ENCODE data around the gene CNNM1. TPM values are rescaled to one million over a fixed set of nuclear protein-coding genes. Genes with fewer than 3 reads are reported as not detected.

Gene CNNM1
- total and polyA plus RNA-seq, 4 donors, result 0.15 to 0.52 (median 0.19) TPM

DNA sequence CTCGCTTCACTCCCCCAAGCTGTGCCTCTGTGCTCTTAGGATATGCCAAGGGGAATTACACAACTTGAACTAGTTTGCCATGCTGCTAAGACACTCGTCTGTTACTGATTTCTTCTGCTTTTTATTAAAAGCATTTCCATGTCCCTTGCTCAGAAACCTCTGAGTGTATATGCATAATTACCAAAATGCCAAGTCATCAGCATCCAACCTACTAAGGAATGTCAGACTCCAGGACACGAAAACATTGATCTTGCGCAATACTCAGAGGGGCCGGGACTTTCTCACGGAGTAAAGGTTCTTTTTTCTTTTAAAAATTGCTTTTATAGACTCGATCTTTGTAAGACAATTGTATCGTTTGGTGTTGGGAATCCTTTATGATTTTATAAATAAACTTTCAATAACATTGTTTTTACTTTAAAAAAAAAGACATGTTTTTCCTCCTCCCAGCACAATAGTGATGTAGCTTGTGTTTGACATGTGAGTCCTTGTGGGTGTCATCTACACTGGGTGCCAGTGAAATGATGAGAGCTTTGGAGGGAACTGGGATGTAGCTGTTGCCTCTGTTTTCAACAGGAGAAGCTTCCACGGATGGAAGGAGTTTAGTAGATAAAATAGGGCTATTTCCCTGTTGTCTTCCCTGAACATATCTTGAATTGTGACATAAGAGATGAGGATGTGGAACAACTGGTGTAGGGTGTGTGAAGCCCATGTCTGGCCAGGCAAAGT, 43.6 kb downstream of the CNNM1 start:
- DNase-seq (peak in 1 of 3 donors; percentile 31), ATAC-seq (ENCODE audit: insufficient read depth, low FRiP score) (no peak)
- no peak overlapping the region for H3K9ac ChIP-seq (ENCODE audit: insufficient read depth in 1 of 2, low read length in 2 of 2)
- H3K27ac ChIP-seq (ENCODE audit: low read depth in 1 of 2, low read length in 1 of 2), result no peak overlapping the region
- H3K4me3 ChIP-seq, result no peak overlapping the region
- 51 to 61% methylated on average over 9 of the region's 9 CpGs for WGBS, 2 donors
- H3K36me3 ChIP-seq (ENCODE audit: control insufficient read depth in 4 of 4, insufficient read depth in 4 of 4, low read length in 4 of 4), result no peaks in the 10 kb centered on the region
- H3K4me1 ChIP-seq (ENCODE audit: control insufficient read depth in 5 of 5, insufficient read depth in 5 of 5, low read length in 5 of 5), result no peaks in the 10 kb centered on the region
- H3K9me3 ChIP-seq (ENCODE audit: control insufficient read depth in 4 of 4, insufficient read depth in 3 of 4, low read length in 3 of 4), result no peaks in the 10 kb centered on the region
- TF ChIP-seq, protein P1, sequence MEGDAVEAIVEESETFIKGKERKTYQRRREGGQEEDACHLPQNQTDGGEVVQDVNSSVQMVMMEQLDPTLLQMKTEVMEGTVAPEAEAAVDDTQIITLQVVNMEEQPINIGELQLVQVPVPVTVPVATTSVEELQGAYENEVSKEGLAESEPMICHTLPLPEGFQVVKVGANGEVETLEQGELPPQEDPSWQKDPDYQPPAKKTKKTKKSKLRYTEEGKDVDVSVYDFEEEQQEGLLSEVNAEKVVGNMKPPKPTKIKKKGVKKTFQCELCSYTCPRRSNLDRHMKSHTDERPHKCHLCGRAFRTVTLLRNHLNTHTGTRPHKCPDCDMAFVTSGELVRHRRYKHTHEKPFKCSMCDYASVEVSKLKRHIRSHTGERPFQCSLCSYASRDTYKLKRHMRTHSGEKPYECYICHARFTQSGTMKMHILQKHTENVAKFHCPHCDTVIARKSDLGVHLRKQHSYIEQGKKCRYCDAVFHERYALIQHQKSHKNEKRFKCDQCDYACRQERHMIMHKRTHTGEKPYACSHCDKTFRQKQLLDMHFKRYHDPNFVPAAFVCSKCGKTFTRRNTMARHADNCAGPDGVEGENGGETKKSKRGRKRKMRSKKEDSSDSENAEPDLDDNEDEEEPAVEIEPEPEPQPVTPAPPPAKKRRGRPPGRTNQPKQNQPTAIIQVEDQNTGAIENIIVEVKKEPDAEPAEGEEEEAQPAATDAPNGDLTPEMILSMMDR (IDR thresholded peaks at IDR 0.05; ENCODE audit: control extremely low read depth, extremely low read depth), result no peak
- no peaks in the 10 kb centered on the region for H3K27me3 ChIP-seq (ENCODE audit: control insufficient read depth in 3 of 3, insufficient read depth in 3 of 3, low read length in 2 of 3)

DNA sequence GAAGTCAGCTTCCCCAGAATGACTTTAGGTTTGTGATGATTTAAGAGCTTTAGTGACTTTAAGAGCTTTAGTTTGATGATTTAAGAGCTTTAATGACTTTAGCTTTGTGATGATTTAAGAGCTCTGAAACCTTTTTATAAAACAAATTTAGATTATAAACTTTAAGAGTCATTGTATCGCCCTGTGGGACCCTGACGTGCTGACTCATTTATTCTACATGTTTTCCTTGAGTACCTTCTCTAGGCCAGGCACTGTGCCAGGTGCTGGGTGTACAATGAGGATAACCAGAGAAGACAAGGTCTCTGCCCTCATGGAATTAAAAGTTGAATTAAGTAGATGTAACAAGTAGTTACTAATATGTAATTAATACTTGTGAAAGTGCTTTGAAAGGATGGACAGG, 45.4 kb downstream of the CNNM1 start:
- Histone ChIP-seq H3K4me3 (no peak overlapping the region), H3K4me1 (ENCODE audit: control insufficient read depth in 5 of 5, insufficient read depth in 5 of 5, low read length in 5 of 5) (no peaks in the 10 kb centered on the region), H3K27ac (ENCODE audit: low read depth in 1 of 2, low read length in 1 of 2) (no peak overlapping the region), H3K9ac (ENCODE audit: insufficient read depth in 1 of 2, low read length in 2 of 2) (no peak overlapping the region), H3K36me3 (ENCODE audit: control insufficient read depth in 4 of 4, insufficient read depth in 4 of 4, low read length in 4 of 4) (no peaks in the 10 kb centered on the region), H3K9me3 (ENCODE audit: control insufficient read depth in 4 of 4, insufficient read depth in 3 of 4, low read length in 3 of 4) (no peaks in the 10 kb centered on the region), H3K27me3 (ENCODE audit: control insufficient read depth in 3 of 3, insufficient read depth in 3 of 3, low read length in 2 of 3) (no peaks in the 10 kb centered on the region)
- 54 to 67% methylated on average over 2 of the region's 2 CpGs for WGBS, 2 donors
- DNase-seq (no peak), ATAC-seq (ENCODE audit: insufficient read depth, low FRiP score) (no peak)
- TF ChIP-seq, protein P1 (IDR thresholded peaks at IDR 0.05; ENCODE audit: control extremely low read depth, extremely low read depth), result no peak

DNA sequence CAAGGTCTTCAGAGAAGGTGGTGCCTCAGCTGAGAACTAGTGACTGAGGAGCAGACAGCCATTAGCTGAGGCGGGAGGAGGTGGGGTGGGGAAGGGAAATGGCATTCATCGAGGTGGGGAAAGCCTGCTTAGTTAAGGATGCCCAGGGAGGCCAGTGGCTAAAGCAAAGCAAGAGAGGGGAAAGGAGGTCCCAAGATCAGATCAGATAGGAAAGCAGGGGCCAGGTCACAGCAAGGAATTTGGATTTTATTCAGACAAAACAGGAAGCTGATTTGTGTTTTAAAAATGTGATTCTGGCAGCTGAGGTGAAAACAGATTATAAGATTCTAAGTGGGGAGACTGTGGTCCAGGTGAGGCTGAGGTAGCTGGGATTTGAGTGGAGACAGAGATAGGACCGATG, 45.8 kb downstream of the CNNM1 start:
- no peaks in the 10 kb centered on the region for H3K9me3 ChIP-seq (ENCODE audit: control insufficient read depth in 4 of 4, insufficient read depth in 3 of 4, low read length in 3 of 4)
- DNase-seq (no peak), ATAC-seq (ENCODE audit: insufficient read depth, low FRiP score) (no peak)
- H3K36me3 ChIP-seq (ENCODE audit: control insufficient read depth in 4 of 4, insufficient read depth in 4 of 4, low read length in 4 of 4), result no peaks in the 10 kb centered on the region
- no peaks in the 10 kb centered on the region for H3K27me3 ChIP-seq (ENCODE audit: control insufficient read depth in 3 of 3, insufficient read depth in 3 of 3, low read length in 2 of 3)
- H3K27ac ChIP-seq (ENCODE audit: low read depth in 1 of 2, low read length in 1 of 2), result no peak overlapping the region
- 52 to 60% methylated on average over 3 of the region's 3 CpGs for WGBS, 2 donors
- H3K4me3 ChIP-seq, result no peak overlapping the region
- TF ChIP-seq, protein P1 (IDR thresholded peaks at IDR 0.05; ENCODE audit: control extremely low read depth, extremely low read depth), result no peak
- no peak overlapping the region for H3K9ac ChIP-seq (ENCODE audit: insufficient read depth in 1 of 2, low read length in 2 of 2)
- H3K4me1 ChIP-seq (ENCODE audit: control insufficient read depth in 5 of 5, insufficient read depth in 5 of 5, low read length in 5 of 5), result no peaks in the 10 kb centered on the region

DNA sequence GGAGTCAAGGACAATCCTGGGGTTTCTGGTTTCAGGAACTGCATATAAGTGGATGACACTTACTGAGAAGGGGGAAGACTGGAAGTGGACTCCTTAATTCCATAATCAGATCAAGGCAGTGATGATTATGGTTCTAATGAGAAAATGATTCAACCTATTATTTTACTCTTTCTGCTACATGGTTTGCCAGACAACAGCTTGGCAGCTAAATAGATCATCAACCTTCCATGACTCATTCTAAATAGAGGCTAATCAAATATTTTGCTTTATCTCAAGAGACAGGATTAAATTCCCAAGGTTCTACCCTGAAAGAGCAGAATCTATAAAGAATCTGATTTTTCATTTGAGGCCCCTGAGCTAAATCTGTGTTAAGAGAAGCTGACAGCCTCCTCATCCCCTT, 46.3 kb downstream of the CNNM1 start:
- Histone ChIP-seq H3K36me3 (ENCODE audit: control insufficient read depth in 4 of 4, insufficient read depth in 4 of 4, low read length in 4 of 4) (no peaks in the 10 kb centered on the region), H3K27ac (ENCODE audit: low read depth in 1 of 2, low read length in 1 of 2) (no peak overlapping the region), H3K9ac (ENCODE audit: insufficient read depth in 1 of 2, low read length in 2 of 2) (no peak overlapping the region), H3K27me3 (ENCODE audit: control insufficient read depth in 3 of 3, insufficient read depth in 3 of 3, low read length in 2 of 3) (no peaks in the 10 kb centered on the region), H3K4me1 (ENCODE audit: control insufficient read depth in 5 of 5, insufficient read depth in 5 of 5, low read length in 5 of 5) (no peaks in the 10 kb centered on the region), H3K9me3 (ENCODE audit: control insufficient read depth in 4 of 4, insufficient read depth in 3 of 4, low read length in 3 of 4) (no peaks in the 10 kb centered on the region), H3K4me3 (no peak overlapping the region)
- TF ChIP-seq, protein P1 (IDR thresholded peaks at IDR 0.05; ENCODE audit: control extremely low read depth, extremely low read depth), result no peak
- ATAC-seq (ENCODE audit: insufficient read depth, low FRiP score), result no peak
- no peak for DNase-seq

All from lung (tissue), 12 donors.